NCI-H146 (cell line): Measurements from ENCODE around the gene MVB12A.

ENCODE experiments used
- DNase-seq: peaks from one replicate; lab custom pipeline; 2025; lab: John Stamatoyannopoulos, UW

Gene MVB12A

GRCh38 chr19:17419621-17420474, at the start of gene MVB12A:
TSS of gene MVB12A (plus strand) at chr19:17420047. CDS start at chr19:17420136, 89 bp downstream.
- DNase-seq = peak; percentile 99

- DNase-seq = no peak
These were observed 42.8 kb upstream of the MVB12A start, which contains the start of gene PLVAP for GRCh38 chr19:17376935-17377600. TSS of gene PLVAP (minus strand) at chr19:17377342. CDS start at chr19:17377288, 54 bp downstream.

- DNase-seq = no peak
These were observed 41.6 kb upstream of the MVB12A start for GRCh38 chr19:17378271-17378670.

- no peak for DNase-seq
These were observed 40.6 kb upstream of the MVB12A start for GRCh38 chr19:17379221-17379631.

- DNase-seq = no peak
These were observed 39.3 kb upstream of the MVB12A start for GRCh38 chr19:17380426-17381138.

GRCh38 chr19:17385878-17386611, 33.8 kb upstream of the MVB12A start:
- DNase-seq = peak; percentile 46

- no peak for DNase-seq
These were observed 30.6 kb upstream of the MVB12A start for GRCh38 chr19:17389288-17389687.

- no peak for DNase-seq
These were observed 29.7 kb upstream of the MVB12A start for GRCh38 chr19:17389957-17390664.

GRCh38 chr19:17390665-17391370, 29.0 kb upstream of the MVB12A start:
- peak; percentile 93 for DNase-seq

GRCh38 chr19:17391371-17392151, 28.3 kb upstream of the MVB12A start:
- no peak for DNase-seq

- DNase-seq = no peak
These were observed 26.8 kb upstream of the MVB12A start for GRCh38 chr19:17393002-17393401.

GRCh38 chr19:17393914-17394313, 25.9 kb upstream of the MVB12A start, which contains the start of gene CCDC194:
TSS of gene CCDC194 (minus strand) at chr19:17394196. CDS start at chr19:17394158, 38 bp downstream.
- DNase-seq = no peak

GRCh38 chr19:17394891-17395415, 24.9 kb upstream of the MVB12A start:
- peak; percentile 53 for DNase-seq

GRCh38 chr19:17398902-17399527, 20.8 kb upstream of the MVB12A start:
- no peak for DNase-seq

GRCh38 chr19:17401628-17402027, 18.2 kb upstream of the MVB12A start:
- DNase-seq = no peak

GRCh38 chr19:17402982-17403855, 16.6 kb upstream of the MVB12A start:
- DNase-seq = peak; percentile 57

- DNase-seq = no peak
These were observed 15.8 kb upstream of the MVB12A start for GRCh38 chr19:17404015-17404414.
